Upper lobe of left lung (tissue), 4 donors: Measurements from ENCODE around the gene ALS2CL.

Source experiments
- CTCF ChIP-seq, 6 experiments: fragments of 450-650 bp in 4 of 6; fragments of 200-600 bp in 2 of 6; sonication (generic) in 2 of 6; IDR thresholded peaks; one replicate each; pipeline ENCODE4 v1.5.1; 2016 to 2019; ENCODE audit warnings: antibody characterized with exemption in 6 of 6
- POLR2A ChIP-seq, 4 donors: fragments of 450-650 bp; IDR thresholded peaks; one replicate each; pipeline ENCODE4 v1.5.1; 2016 to 2017; ENCODE audit warnings: antibody characterized with exemption in 4 of 4, mild to moderate bottlenecking in 2 of 4

- TF ChIP-seq CTCF (IDR thresholded peaks at IDR 0.05) (peak; percentile 96 to 99 (median 98)), POLR2A (IDR thresholded peaks at IDR 0.05) (no peak)
Observed at GRCh38 chr3:46629551-46630517, 63.6 kb downstream of the ALS2CL start.
